Esophagus squamous epithelium (tissue), 5 donors: Measurements from ENCODE around the gene PBRM1. TPM values are rescaled to one million over a fixed set of nuclear protein-coding genes. Genes with fewer than 3 reads are reported as not detected.

Experiments
- DNase-seq: peaks from one replicate; lab custom pipeline; 2025; lab: John Stamatoyannopoulos, UW
- H3K27ac ChIP-seq, 4 donors: fragments of 200-600 bp; sonication (generic); one replicate each; pipeline ENCODE4 v1.5.1; 2016 to 2019; ENCODE audit warnings: mild to moderate bottlenecking in 1 of 4
- H3K27me3 ChIP-seq, 4 donors: fragments of 200-600 bp; sonication (generic); 1 replicate in 3 of 4; 2 replicates in 1 of 4; pipeline versions ENCODE4 v1.5.1 to v1.6.0; 2017 to 2021; ENCODE audit warnings: antibody characterized with exemption in 1 of 4
- H3K36me3 ChIP-seq, 3 donors: fragments of 200-600 bp; sonication (generic); one replicate each; pipeline ENCODE4 v1.5.1; 2016 to 2019
- H3K4me1 ChIP-seq, 3 donors: fragments of 200-600 bp; sonication (generic); one replicate each; pipeline ENCODE4 v1.5.1; 2017 to 2019
- H3K4me3 ChIP-seq, 4 donors: fragments of 200-600 bp; sonication (generic); 1 replicate in 3 of 4; 2 replicates in 1 of 4; pipeline ENCODE4 v1.5.1; 2016 to 2019; ENCODE audit warnings: mild to moderate bottlenecking in 2 of 4, moderate library complexity in 1 of 4
- H3K9me3 ChIP-seq, 3 donors: fragments of 200-600 bp; sonication (generic); one replicate each; pipeline ENCODE4 v1.5.1; 2016 to 2019
- CTCF ChIP-seq, 6 experiments: fragments of 450-650 bp in 4 of 6; fragments of 200-600 bp in 2 of 6; sonication (generic) in 2 of 6; IDR thresholded peaks; one replicate each; pipeline ENCODE4 v1.5.1; 2016 to 2019; ENCODE audit warnings: antibody characterized with exemption in 6 of 6, mild to moderate bottlenecking in 4 of 6, moderate library complexity in 4 of 6
- POLR2A ChIP-seq, 4 donors: fragments of 450-650 bp; IDR thresholded peaks; one replicate each; pipeline ENCODE4 v1.6.1; 2017; ENCODE audit warnings: antibody characterized with exemption in 4 of 4, mild to moderate bottlenecking in 4 of 4, moderate library complexity in 3 of 4
- WGBS, 2 donors: methylation state at CpG; one replicate each; pipeline ENCODE4 v1.1.5; 2018; 5-methylcytosine and 5-hydroxymethylcytosine counted together
- intact Hi-C: fragments of 100-400 bp; cut with DNase I; formaldehyde crosslinking; loops from one replicate; pipeline ENCODE4 v1.15.0; 2022
- total RNA-seq, 4 donors: library from RNA; depleted of rRNA; stranded (reverse); fragments of >200 nt; gene quantifications; one replicate each; pipeline ENCODE4 v1.1.0, GENCODE V29; 2016
- donor health status: DM: yes; HTN: yes; CAD: no.

The PBRM1 gene
- total RNA-seq, 4 donors from 2014 or later = 34.0 to 76.4 (median 63.7) TPM

GRCh38 chr3:52520141-52520667 lies 165.5 kb downstream of the PBRM1 start:
- Histone ChIP-seq H3K9me3 (no peaks in the 10 kb centered on the region), H3K27me3 (no peaks in the 10 kb centered on the region), H3K4me1 (peaks cover 8 to 27% (median 14%) of the 10 kb centered on the region in 3 donors), H3K27ac (no peak overlapping the region), H3K36me3 (peaks cover 6 to 27% (median 8%) of the 10 kb centered on the region in 3 donors), H3K4me3 (no peak overlapping the region)
- intact Hi-C loops = no loop called here
- 80% methylated on average over 1 of the region's 14 CpGs; no CpG with 5 or more reads in 1 of the 2 donors for WGBS, 2 donors
- no peak for DNase-seq
- TF ChIP-seq POLR2A (IDR thresholded peaks at IDR 0.05) (no peak), CTCF (IDR thresholded peaks at IDR 0.05) (no peak)

- 50 to 69% methylated on average over 1 to 4 of the region's 22 CpGs for WGBS, 2 donors
- no peaks in the 10 kb centered on the region for H3K9me3 ChIP-seq
- no peak for DNase-seq
- H3K27me3 ChIP-seq = no peaks in the 10 kb centered on the region
- H3K36me3 ChIP-seq = peaks cover 6 to 26% (median 8%) of the 10 kb centered on the region in 3 donors
- H3K4me1 ChIP-seq = peaks cover 2 to 21% (median 8%) of the 10 kb centered on the region in 3 donors
- H3K4me3 ChIP-seq = no peak overlapping the region
- H3K27ac ChIP-seq = no peak overlapping the region
- TF ChIP-seq POLR2A (IDR thresholded peaks at IDR 0.05) (no peak), CTCF (IDR thresholded peaks at IDR 0.05) (no peak)
- intact Hi-C loops = no loop called here
These were observed 166.1 kb downstream of the PBRM1 start for GRCh38 chr3:52519445-52520140.

GRCh38 chr3:52518723-52519444 lies 166.8 kb downstream of the PBRM1 start:
- Histone ChIP-seq H3K4me1 (peaks cover 0 to 14% (median 3%) of the 10 kb centered on the region in 3 donors), H3K4me3 (peak overlapping the region; percentile 19 to 59 (median 28)), H3K9me3 (no peaks in the 10 kb centered on the region), H3K36me3 (peaks cover 3 to 18% (median 6%) of the 10 kb centered on the region in 3 donors), H3K27me3 (no peaks in the 10 kb centered on the region), H3K27ac (no peak overlapping the region)
- WGBS, 2 donors = 40 to 71% methylated on average over 17 to 20 of the region's 50 CpGs
- intact Hi-C loops = no loop called here
- DNase-seq = no peak
- TF ChIP-seq POLR2A (IDR thresholded peaks at IDR 0.05) = no peak
- no peak for TF ChIP-seq CTCF (IDR thresholded peaks at IDR 0.05)

GRCh38 chr3:52517796-52518722 lies 167.7 kb downstream of the PBRM1 start:
- peaks cover 0 to 10% (median 0%) of the 10 kb centered on the region in 3 donors for H3K36me3 ChIP-seq
- H3K4me3 ChIP-seq = peak overlapping the region in 3 of 4 donors; percentile 22 to 59 (median 35)
- H3K27ac ChIP-seq = no peak overlapping the region
- WGBS, 2 donors = 87 to 92% methylated on average over 9 to 11 of the region's 25 CpGs
- H3K4me1 ChIP-seq = peaks cover 0 to 12% (median 3%) of the 10 kb centered on the region in 3 donors
- DNase-seq = no peak
- TF ChIP-seq CTCF (IDR thresholded peaks at IDR 0.05) = no peak
- H3K9me3 ChIP-seq = no peaks in the 10 kb centered on the region
- intact Hi-C loops = no loop called here
- no peaks in the 10 kb centered on the region for H3K27me3 ChIP-seq
